ENCODE measurements around the gene RBM10. TPM values are rescaled to one million over a fixed set of nuclear protein-coding genes. Genes with fewer than 3 reads are reported as not detected.
A peak's percentile ranks its signal among the peaks of the same experiment; 100 is the strongest.

RBM10 gene
- total RNA-seq, 2 experiments from 2014 or later, result 66.4 to 66.7 TPM

- intact Hi-C loops (cut with micrococcal nuclease), result no loop called here
- peak overlapping the region; percentile 99 for H3K27ac Mint-ChIP-seq
- ChIA-PET POLR2A (no interaction called here), CTCF (no interaction called here)
- no peak for TF ChIP-seq CTCF (IDR thresholded peaks at IDR 0.05)
- ATAC-seq, result no peak
- no peaks in the 10 kb centered on the region for H3K27me3 Mint-ChIP-seq
- peak overlapping the region; percentile 95 for H3K4me3 Mint-ChIP-seq
- DNase-seq, result no peak
- no peaks in the 10 kb centered on the region for H3K9me3 Mint-ChIP-seq
- H3K36me3 Mint-ChIP-seq (ENCODE audit: low read depth), result peaks cover 39% of the 10 kb centered on the region
- H3K4me1 Mint-ChIP-seq (ENCODE audit: low read depth), result peaks cover 31% of the 10 kb centered on the region
Measured at GRCh38 chrX:47146121-47146935, 1.3 kb downstream of the RBM10 start.

GRCh38 chrX:47146936-47147859, 2.2 kb downstream of the RBM10 start:
- no peaks in the 10 kb centered on the region for H3K9me3 Mint-ChIP-seq
- DNase-seq (no peak), ATAC-seq (no peak)
- TF ChIP-seq CTCF (IDR thresholded peaks at IDR 0.05), result no peak
- peak overlapping the region; percentile 95 for H3K4me3 Mint-ChIP-seq
- intact Hi-C loops (cut with micrococcal nuclease), result no loop called here
- H3K36me3 Mint-ChIP-seq (ENCODE audit: low read depth), result peaks cover 34% of the 10 kb centered on the region
- ChIA-PET CTCF (interaction anchor here (1.1 kb wide), 1 partner anchor 116 kb away, joined by 3 read pairs; no protein-coding TSS in a partner anchor), POLR2A (no interaction called here)
- peaks cover 27% of the 10 kb centered on the region for H3K4me1 Mint-ChIP-seq (ENCODE audit: low read depth)
- no peaks in the 10 kb centered on the region for H3K27me3 Mint-ChIP-seq
- H3K27ac Mint-ChIP-seq, result peak overlapping the region; percentile 69

- Mint-ChIP-seq H3K4me1 (ENCODE audit: low read depth) (peaks cover 18% of the 10 kb centered on the region), H3K27ac (peak overlapping the region; percentile 20), H3K36me3 (ENCODE audit: low read depth) (peaks cover 26% of the 10 kb centered on the region), H3K27me3 (no peaks in the 10 kb centered on the region), H3K4me3 (no peak overlapping the region), H3K9me3 (no peaks in the 10 kb centered on the region)
- ChIA-PET POLR2A (no interaction called here), CTCF (no interaction called here)
- TF ChIP-seq CTCF (IDR thresholded peaks at IDR 0.05), result no peak
- intact Hi-C loops (cut with micrococcal nuclease), result no loop called here
- DNase-seq (peak; percentile 37), ATAC-seq (no peak)
Measured at GRCh38 chrX:47148946-47149345, 3.9 kb downstream of the RBM10 start.

GRCh38 chrX:47151435-47151834, 6.4 kb downstream of the RBM10 start:
- Mint-ChIP-seq H3K27ac (peak overlapping the region; percentile 32), H3K4me3 (no peak overlapping the region), H3K4me1 (ENCODE audit: low read depth) (peaks cover 18% of the 10 kb centered on the region), H3K9me3 (no peaks in the 10 kb centered on the region), H3K36me3 (ENCODE audit: low read depth) (peaks cover 23% of the 10 kb centered on the region), H3K27me3 (no peaks in the 10 kb centered on the region)
- intact Hi-C loops (cut with micrococcal nuclease), result no loop called here
- no peak for TF ChIP-seq CTCF (IDR thresholded peaks at IDR 0.05)
- ChIA-PET CTCF (no interaction called here), POLR2A (no interaction called here)
- DNase-seq (no peak), ATAC-seq (no peak)

All from activated CD8-positive, alpha-beta T cell treated with anti-CD3 and anti-CD28 coated beads for 36 hours (primary cell).